Motor neuron (in vitro differentiated cells): ENCODE measurements around the gene HEMK1. TPM values are rescaled to one million over a fixed set of nuclear protein-coding genes. Genes with fewer than 3 reads are reported as not detected.

ENCODE experiments used
- ATAC-seq, 8 experiments: fragments of 200-7000 bp; cut with Tn5 transposase; replicated peaks in 6 of 8; 2 replicates each; pipeline ENCODE4 v1.8.0; 2021; ENCODE audit warnings: mild to moderate bottlenecking in 8 of 8, moderate library complexity in 8 of 8
- H3K27ac ChIP-seq, 2 donors: fragments of 250-450 bp; sonication (Bioruptor Pico); 2 replicates each; pipeline ENCODE4 v1.9.0; 2021; ENCODE audit warnings: antibody characterized with exemption in 2 of 2, mild to moderate bottlenecking in 2 of 2, moderate library complexity in 1 of 2
- H3K4me1 ChIP-seq, 2 donors: fragments of 250-450 bp; sonication (Bioruptor Pico); replicated peaks in 1 of 2; 2 replicates each; pipeline ENCODE4 v1.6.1; 2021; ENCODE audit warnings: antibody characterized with exemption in 2 of 2, mild to moderate bottlenecking in 2 of 2, moderate library complexity in 1 of 2
- H3K4me3 ChIP-seq, 5 donors: fragments of 250-450 bp; sonication (Bioruptor Pico); 2 replicates each; pipeline ENCODE4 v1.9.0; 2021; ENCODE audit warnings: antibody characterized with exemption in 5 of 5, mild to moderate bottlenecking in 5 of 5, moderate library complexity in 4 of 5
- WGBS, 10 experiments: fragments of 450-650 bp; shearing (Covaris generic); methylation state at CpG; one replicate each; pipeline ENCODE4 v1.0.0; 2022; 5-methylcytosine and 5-hydroxymethylcytosine counted together
- in situ Hi-C, 9 experiments: fragments of 400-800 bp; cut with MboI; loops; one replicate each; pipeline ENCODE4 v1.15.0; 2021; ENCODE audit warnings: low sequenced_read_pairs in 9 of 9, low pct_unique_long_range_greater_than_20kb in 2 of 9; ENCODE audit not compliant: unreplicated experiment in 9 of 9
- total RNA-seq, 8 experiments: library from RNA; unstranded; fragments of 300-600 nt; gene quantifications; 2 replicates each; pipeline versions ENCODE4 v1.2.3 to v1.2.4, GENCODE V29; 2022

Gene HEMK1
- total RNA-seq, 8 experiments from 2014 or later = 9.5 to 25.5 (median 15.6) TPM

DNA sequence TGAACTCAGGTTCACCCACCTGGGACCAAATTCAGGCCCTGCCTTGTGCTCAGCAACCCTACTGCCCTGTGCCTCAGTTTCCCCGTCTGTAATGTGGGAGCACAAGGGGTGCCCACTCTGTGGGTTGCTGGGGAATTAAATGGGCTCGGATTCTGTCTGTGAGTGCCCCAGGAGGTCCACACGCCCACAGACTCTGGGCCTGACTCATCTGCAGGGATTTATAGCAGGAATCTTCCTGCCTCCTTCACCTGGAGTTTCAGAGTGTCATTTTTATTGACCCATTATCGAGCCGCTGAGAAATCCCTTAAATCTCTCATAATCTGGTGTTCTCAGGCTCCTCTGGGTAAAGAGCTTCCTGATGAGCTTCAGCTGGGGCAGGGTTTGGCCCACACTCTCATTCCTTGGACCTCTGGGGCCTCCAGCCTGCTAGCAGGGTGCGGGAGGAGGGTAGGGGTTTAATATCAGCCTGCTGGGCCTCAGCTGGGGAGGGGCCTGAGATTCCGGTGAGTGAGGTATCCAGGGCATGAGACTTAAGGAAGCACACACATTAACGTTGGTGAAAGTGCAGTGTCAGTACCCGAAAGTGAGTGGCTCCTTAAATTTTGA, 18.2 kb upstream of the HEMK1 start:
- H3K4me1 ChIP-seq = peaks cover 8 to 11% of the 10 kb centered on the region in 2 donors
- H3K4me3 ChIP-seq = no peak overlapping the region
- no peak overlapping the region for H3K27ac ChIP-seq
- in situ Hi-C loops = loop anchor here in 2 of 9 experiments (10.0 kb wide), 1 partner anchor 206 kb away; the partner anchor contains the start of genes RASSF1 (in 2 of the 2) and ZMYND10 (in 2 of the 2)
- 28 to 55% (median 38%) methylated on average over 1 to 4 of the region's 9 CpGs; no CpG with 5 or more reads in 3 of the 10 experiments for WGBS, 10 experiments
- ATAC-seq = peak in 5 of 8 experiments; percentile 18 to 60 (median 35)

DNA sequence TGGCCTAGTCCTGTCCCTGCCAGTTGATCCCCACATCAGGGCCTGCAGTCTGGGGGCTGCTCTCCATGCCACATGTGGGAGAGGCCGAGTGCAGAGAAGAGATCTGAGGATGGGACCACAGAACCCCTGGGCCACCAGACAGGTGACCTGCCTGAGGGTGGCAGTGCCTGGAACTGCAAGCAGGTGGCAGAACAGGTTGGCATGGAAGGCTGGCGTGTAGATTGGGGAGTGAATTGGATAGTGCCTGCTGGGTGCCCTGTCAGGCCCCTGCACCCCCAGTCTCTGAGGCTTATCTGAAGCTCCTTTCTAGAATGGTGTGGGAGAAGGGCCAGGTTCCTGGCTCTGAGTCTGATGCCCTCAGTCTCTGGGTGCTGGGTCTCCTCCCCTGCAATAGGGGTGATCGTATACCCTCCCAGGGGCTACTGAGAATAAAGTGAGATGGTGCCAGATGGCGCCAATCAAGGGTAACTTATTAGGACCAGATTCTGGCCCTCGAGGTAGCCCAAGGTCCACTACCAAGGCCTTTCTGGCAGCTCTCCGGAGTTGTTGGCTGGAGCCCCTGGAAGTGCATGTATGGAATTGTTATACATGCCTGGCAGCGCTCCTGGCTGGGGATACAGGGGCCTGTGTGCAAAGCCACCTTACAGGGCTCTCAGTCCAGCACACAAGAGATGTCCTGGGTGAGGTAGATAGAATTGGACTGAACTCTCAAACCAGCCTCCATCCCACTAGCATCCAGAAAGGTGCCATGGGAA, 17.5 kb upstream of the HEMK1 start:
- peak in 1 of 8 experiments; percentile 11 for ATAC-seq
- Histone ChIP-seq H3K4me1 (peaks cover 8 to 11% of the 10 kb centered on the region in 2 donors), H3K27ac (no peak overlapping the region), H3K4me3 (no peak overlapping the region)
- 40 to 83% (median 73%) methylated on average over 1 to 3 of the region's 7 CpGs; no CpG with 5 or more reads in 2 of the 10 experiments for WGBS, 10 experiments
- in situ Hi-C loops = loop anchor here in 2 of 9 experiments (10.0 kb wide), 1 partner anchor 207 kb away; the partner anchor contains the start of genes RASSF1 (in 2 of the 2) and ZMYND10 (in 2 of the 2)

DNA sequence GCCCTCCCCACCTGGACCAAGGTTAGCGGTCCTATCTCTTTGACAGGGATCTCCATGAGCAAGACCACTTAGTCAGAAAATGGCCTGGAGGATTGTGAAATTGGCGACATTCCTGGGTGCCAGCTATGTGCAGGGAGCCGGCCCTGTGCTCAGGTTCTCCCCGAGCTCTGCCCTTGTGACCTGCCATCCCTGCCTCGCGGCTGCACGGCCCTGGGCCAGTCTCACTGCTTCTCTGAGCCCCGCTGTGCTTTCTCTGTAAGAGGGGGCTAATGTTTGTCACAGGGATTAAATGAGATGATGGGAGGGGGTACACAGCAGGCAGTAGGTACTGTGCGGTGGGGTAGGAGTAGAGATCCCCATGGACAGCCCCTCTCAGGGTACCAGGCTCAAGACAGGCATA, 16.7 kb upstream of the HEMK1 start:
- Histone ChIP-seq H3K4me1 (peaks cover 8 to 11% of the 10 kb centered on the region in 2 donors), H3K4me3 (no peak overlapping the region), H3K27ac (no peak overlapping the region)
- in situ Hi-C loops = loop anchor here in 2 of 9 experiments (10.0 kb wide), 1 partner anchor 208 kb away; the partner anchor contains the start of genes RASSF1 (in 2 of the 2) and ZMYND10 (in 2 of the 2)
- no peak for ATAC-seq
- 59 to 100% (median 60%) methylated on average over 1 to 8 of the region's 9 CpGs; no CpG with 5 or more reads in 6 of the 10 experiments for WGBS, 10 experiments

DNA sequence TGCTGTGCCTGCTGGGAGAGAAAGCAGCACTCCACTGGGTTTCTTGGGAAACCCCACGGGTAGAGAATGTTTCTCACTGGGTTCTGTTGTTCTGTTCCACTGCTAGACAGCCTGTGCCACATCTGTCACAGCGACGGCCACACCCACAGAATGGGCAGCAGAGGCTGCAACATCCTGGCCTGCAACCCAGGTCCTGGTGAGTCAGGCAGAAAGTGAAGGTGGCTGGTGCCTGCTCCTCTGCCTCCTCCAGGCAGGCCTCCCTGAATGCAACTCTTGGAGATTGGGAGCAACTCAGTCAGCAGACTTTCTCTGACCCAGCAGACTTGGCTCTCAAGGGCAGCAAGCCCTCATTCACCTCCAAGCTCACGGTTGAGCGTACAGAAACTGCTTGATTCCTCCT, 14.8 kb upstream of the HEMK1 start:
- peaks cover 7 to 10% of the 10 kb centered on the region in 2 donors for H3K4me1 ChIP-seq
- in situ Hi-C loops = loop anchor here in 2 of 9 experiments (10.0 kb wide), 1 partner anchor 210 kb away; the partner anchor contains the start of genes RASSF1 (in 2 of the 2) and ZMYND10 (in 2 of the 2)
- H3K4me3 ChIP-seq = no peak overlapping the region
- ATAC-seq = no peak
- no peak overlapping the region for H3K27ac ChIP-seq
- WGBS, 10 experiments = 0 to 79% (median 47%) methylated on average over 2 to 4 of the region's 5 CpGs; no CpG with 5 or more reads in 6 of the 10 experiments

DNA sequence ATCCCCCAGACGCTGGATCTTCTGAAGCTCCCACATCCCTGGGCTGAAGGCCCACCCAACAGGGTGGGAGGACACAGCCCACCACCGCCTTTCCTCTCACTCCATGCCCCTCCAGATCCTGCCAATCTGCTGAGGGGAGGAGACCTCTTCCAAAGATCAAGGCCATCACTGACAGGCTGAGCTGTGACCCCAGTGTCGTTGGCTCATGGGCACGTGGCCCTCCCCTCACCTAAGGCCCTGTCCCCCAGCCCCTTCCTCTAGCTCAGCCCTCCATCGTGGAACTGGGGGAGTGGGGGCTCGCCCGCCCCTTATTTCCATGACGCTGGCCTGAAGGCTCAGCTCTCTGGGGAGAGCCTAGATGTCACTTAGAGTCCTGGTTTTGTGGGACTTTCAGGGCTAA, 12.2 kb upstream of the HEMK1 start:
- in situ Hi-C loops = loop anchor here in 2 of 9 experiments (10.0 kb wide), 1 partner anchor 212 kb away; the partner anchor contains the start of genes RASSF1 (in 2 of the 2) and ZMYND10 (in 2 of the 2)
- no peak overlapping the region for H3K27ac ChIP-seq
- WGBS, 10 experiments = 0% methylated on average over 1 of the region's 8 CpGs; no CpG with 5 or more reads in 9 of the 10 experiments
- H3K4me1 ChIP-seq = no peaks in the 10 kb centered on the region
- H3K4me3 ChIP-seq = no peak overlapping the region
- ATAC-seq = no peak

DNA sequence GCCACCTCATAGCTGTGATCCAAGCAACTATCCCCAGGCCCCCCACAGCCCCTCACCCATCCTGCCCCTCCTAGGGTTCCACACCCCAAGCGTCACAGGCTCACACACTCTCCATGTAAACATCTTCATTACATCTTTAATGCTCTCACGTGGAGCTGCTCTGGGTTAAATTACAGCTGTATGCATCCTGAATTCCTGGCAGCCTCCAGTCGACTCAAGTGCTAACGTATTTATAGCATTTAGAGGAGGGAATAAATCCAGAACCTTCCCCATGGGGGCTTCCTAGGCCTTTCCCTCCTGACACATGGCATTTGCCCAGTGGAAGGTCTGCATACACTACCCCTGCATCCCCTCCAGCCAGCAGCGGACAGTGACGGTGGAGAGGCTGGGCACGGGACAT, 11.4 kb upstream of the HEMK1 start:
- Histone ChIP-seq H3K4me1 (no peaks in the 10 kb centered on the region), H3K27ac (no peak overlapping the region), H3K4me3 (no peak overlapping the region)
- in situ Hi-C loops = loop anchor here in 2 of 9 experiments (10.0 kb wide), 1 partner anchor 213 kb away; the partner anchor contains the start of genes RASSF1 (in 2 of the 2) and ZMYND10 (in 2 of the 2)
- ATAC-seq = peak in 5 of 8 experiments; percentile 17 to 83 (median 68)
- 0 to 40% methylated on average over 1 to 2 of the region's 7 CpGs; no CpG with 5 or more reads in 8 of the 10 experiments for WGBS, 10 experiments

DNA sequence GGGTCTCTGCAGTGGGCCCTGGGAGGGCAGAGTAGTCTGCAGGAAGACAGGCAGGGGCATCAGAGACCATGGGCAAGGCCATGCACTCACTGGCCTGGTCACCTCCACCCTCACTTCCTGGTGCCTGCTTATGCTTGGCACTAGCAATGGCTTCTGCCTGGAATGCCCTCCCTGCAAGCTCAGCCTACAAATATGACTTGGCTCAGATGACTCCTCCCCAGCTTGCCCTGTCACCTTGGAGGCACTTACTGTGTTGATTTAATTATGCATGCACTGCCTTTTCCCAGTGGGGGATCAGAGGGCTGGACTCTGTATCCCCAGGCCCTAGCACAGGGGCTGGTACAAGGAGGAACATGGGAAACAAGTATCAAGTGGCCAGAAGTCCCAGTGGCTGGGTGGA, 9.6 kb upstream of the HEMK1 start:
- Histone ChIP-seq H3K4me1 (no peaks in the 10 kb centered on the region), H3K27ac (no peak overlapping the region), H3K4me3 (no peak overlapping the region)
- peak in 4 of 8 experiments; percentile 15 to 78 (median 69) for ATAC-seq
- in situ Hi-C loops = loop anchor here in 2 of 9 experiments (10.0 kb wide), 1 partner anchor 215 kb away; the partner anchor contains the start of genes RASSF1 (in 2 of the 2) and ZMYND10 (in 2 of the 2)

DNA sequence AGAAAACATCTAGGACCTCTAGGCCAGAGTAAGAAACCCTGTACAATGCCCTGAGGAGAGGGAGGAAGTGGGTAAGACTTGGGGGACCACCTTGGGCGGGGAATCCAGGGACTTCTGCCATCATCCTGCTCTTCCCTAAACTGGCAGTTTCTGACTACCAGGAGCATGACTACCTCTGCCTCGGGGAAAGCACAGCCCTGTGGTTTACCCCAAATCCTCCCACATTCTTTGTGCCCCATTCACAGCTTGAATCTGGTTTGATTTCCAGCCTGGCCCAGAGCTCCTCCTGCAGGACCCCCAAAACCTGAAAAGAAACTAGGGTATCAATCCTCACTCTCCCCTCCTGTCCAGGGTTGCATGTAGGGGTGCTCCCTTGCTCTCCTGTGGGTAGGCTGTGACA, 6.5 kb upstream of the HEMK1 start:
- peaks cover 2 to 5% of the 10 kb centered on the region in 2 donors for H3K4me1 ChIP-seq
- no peak overlapping the region for H3K27ac ChIP-seq
- no peak overlapping the region for H3K4me3 ChIP-seq
- in situ Hi-C loops = no loop called here
- 100% methylated on average over 1 of the region's 2 CpGs; no CpG with 5 or more reads in 9 of the 10 experiments for WGBS, 10 experiments
- ATAC-seq = no peak

DNA sequence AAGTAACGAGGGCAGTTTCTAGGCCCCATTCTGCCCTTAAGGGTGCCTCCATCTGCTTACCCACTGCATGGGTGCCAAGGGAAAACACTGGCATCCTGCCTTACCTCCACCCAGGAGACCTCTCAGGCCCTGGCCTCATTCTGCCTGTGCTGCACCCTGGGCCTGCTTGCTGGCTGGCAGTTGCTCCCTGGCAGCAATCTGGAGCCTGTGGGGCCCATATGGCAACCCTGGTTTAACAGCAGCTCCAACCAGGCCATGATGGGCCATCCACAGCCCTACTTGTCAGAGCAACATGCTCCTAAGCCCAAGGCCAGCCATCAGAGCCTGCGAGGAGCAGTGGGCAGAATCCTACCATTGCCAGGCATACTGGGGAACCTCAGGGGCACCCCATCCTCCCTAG, 5.5 kb upstream of the HEMK1 start:
- in situ Hi-C loops = no loop called here
- H3K27ac ChIP-seq = no peak overlapping the region
- ATAC-seq = no peak
- H3K4me1 ChIP-seq = peaks cover 7 to 8% of the 10 kb centered on the region in 2 donors
- no peak overlapping the region for H3K4me3 ChIP-seq
- WGBS, 10 experiments = 67 to 100% (median 100%) methylated on average over 1 of the region's 2 CpGs; no CpG with 5 or more reads in 6 of the 10 experiments

DNA sequence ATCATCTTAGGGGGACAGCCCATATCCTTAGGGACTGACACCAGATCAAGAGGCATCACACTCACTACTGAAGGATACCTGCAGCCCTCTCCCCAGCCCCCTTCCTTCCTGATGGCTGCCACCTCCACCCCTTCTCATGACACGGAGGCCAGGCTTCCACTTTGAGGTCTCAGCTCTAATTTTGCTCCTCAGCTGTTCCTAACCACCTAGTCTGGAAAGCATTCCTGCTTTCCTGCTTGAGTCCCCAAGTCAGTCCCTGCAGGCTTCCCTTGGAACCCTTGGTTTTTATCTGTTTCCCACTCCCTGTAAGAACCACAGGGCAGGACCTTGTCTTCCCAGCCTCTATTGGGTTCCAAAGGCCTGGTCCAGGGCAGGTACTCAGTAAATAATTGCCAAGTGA, 5.0 kb upstream of the HEMK1 start:
- H3K4me3 ChIP-seq = no peak overlapping the region
- ATAC-seq = no peak
- 20 to 100% (median 82%) methylated on average over 1 of the region's 1 CpG; no CpG with 5 or more reads in 6 of the 10 experiments for WGBS, 10 experiments
- in situ Hi-C loops = no loop called here
- H3K4me1 ChIP-seq = peaks cover 7 to 8% of the 10 kb centered on the region in 2 donors
- H3K27ac ChIP-seq = no peak overlapping the region

DNA sequence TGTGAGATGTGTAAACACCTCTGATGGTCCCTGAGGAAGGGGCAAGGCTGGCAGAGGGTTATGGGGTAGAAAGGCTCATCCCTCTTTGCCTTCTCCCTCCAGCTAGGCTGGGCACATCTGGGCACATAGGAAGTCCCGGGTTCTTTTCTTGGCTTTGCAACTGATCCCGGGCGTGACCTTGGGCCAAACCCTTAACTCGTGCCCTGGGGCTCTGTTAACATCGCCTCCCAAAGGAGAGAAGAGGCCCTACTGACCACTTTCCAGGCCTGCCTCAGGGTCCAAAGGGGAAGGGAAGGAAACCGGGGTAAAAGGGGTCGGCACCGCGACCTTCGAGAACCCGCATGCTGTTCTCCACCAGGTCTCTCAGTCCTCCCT, 2.3 kb upstream of the HEMK1 start:
- ATAC-seq = peak in 2 of 8 experiments; percentile 3 to 4
- 0 to 60% (median 0%) methylated on average over 1 to 4 of the region's 11 CpGs; no CpG with 5 or more reads in 7 of the 10 experiments for WGBS, 10 experiments
- Histone ChIP-seq H3K4me3 (peak overlapping the region; percentile 40 to 81 (median 57)), H3K27ac (no peak overlapping the region), H3K4me1 (peaks cover 12 to 14% of the 10 kb centered on the region in 2 donors)
- in situ Hi-C loops = no loop called here

DNA sequence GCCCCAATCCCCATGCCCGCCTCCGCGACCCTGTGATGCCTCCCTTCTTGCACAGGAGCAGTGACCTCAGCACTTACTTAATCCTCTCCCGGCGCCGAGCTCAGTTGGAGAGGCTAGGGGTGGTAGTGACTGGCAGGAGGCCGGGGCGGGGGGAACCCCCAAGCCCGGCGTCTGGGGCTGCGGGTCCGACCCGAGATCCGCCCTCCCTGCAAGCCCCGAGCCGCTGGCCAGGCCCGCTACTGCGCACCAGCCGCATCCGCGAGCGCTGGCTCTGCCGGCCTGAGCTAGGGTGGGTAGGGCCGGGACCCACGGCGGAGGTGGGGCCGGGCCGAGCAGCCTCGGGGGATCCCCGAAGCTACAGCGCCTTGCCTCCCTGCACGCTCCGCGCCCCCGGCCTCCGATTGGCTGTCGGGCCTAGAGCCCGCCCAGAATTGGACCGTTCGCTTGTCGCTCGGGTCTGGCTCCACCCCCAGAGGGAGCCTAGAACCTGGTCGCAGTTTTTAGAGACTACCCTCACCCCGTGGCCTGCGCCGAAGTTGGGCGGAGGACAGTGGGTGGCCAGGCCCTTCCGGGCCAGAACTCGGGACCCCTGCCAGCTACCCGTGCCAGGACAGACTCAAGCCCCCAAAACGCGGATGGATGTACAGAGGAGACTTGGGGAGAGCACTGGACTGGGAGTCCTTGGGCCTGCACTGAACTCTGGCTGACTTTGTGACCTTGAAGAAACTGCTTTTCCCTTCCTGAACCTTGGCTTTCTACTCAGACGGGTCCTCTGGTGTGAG, 1.7 kb upstream of the HEMK1 start, which contains the start of gene C3orf18:
TSS of gene C3orf18 (minus strand) at position 362 of the 782 bp plus-strand sequence. CDS start 2,048 bp downstream, outside the sequence.
- ATAC-seq = peak; percentile 52 to 75 (median 65)
- in situ Hi-C loops = no loop called here
- H3K4me1 ChIP-seq = peaks cover 12 to 14% of the 10 kb centered on the region in 2 donors
- H3K4me3 ChIP-seq = peak within 1 kb of the TSS; percentile 58 to 81 (median 68)
- WGBS, 10 experiments = 0 to 8% (median 0%) methylated on average over 1 to 10 of the region's 53 CpGs; no CpG with 5 or more reads in 7 of the 10 experiments
- H3K27ac ChIP-seq = no peak within 1 kb of the TSS
